NCI-H748 (cell line): Measurements from ENCODE around the gene SPDYE9.
"Not testable (repeated sequence)": the region's sequence is repeated elsewhere in the genome, so short reads cannot be mapped to it uniquely, and the experiment has no call there.

ENCODE experiments used
- DNase-seq: peaks from one replicate; lab custom pipeline; 2025; ENCODE audit not compliant: unreplicated experiment; lab: John Stamatoyannopoulos, UW

SPDYE9 gene, protein sequence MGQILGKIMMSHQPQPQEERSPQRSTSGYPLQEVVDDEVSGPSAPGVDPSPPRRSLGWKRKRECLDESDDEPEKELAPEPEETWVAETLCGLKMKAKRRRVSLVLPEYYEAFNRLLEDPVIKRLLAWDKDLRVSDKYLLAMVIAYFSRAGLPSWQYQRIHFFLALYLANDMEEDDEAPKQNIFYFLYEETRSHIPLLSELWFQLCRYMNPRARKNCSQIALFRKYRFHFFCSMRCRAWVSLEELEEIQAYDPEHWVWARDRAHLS

DNA sequence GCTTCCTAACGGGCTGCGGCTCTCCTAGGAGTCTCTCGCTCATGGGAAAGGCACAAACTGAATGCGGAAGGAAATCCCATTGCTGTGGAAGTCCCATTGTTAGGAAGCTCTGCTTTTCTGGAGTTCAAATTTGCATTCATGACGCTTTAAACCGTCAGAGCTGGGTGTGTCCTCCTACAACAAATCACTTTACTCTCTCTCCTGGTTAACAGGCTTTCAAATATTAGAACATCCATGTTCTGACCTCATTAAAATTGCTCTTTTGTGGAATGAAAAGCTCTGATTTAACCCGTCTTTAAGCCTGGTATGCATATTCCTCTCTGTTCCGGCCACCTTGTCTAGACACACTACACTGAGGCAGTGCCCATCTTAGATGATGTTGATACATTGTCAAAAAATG lies at the start of gene SPDYE9:
Gene SPDYE9, minus strand, starts transcription at position 101 of the 400 bp plus-strand sequence. CDS start 1,800 bp downstream, outside the sequence.
- DNase-seq = not testable (repeated sequence)

DNA sequence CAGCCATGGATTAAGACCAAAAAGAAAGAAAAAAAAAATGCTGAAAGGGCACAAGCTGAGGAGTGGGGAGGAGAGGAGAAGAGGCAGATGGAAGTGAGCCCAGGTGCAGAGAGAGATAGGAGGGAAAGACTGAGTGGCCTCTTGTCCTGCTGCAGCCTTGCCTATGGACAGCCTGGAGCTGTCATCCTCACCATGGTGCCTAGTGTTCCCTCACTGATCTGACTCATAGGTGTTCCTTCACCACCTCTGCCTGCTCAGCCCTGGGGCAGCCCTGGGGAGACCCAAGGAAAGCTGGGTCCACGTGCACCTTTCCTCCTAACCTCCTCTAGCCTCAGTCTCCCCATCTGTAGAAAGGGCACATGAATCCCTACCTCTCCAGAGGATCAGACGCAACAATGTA lies 49.0 kb upstream of the SPDYE9 start:
- DNase-seq = not testable (repeated sequence)

DNA sequence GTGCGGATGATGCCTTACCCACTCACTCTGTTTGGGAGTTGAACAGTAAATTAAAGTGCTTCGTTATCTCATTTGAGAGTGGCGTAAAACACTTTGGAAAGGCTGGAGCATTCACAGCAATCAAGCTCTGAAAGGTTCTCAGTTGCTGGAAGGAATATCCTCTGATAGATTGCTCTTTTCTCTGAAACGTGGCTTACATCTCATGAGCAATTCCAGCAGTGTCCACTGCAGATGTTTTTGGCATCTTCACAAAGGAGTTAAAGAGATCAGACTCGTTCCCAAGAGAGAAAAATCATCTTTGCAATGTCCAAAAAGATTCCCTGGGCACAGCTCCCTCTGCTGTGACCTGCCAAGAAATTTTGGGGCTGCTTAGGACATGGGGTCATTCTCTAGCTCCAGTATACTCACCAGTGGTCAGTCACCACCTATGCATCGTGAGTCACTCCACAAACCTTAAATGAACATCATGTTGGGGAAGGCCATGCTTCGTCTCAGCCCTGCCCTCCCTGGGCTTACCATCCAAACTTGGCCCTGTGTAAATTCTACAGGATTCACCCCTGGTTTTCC lies 46.9 kb upstream of the SPDYE9 start:
- not testable (repeated sequence) for DNase-seq

DNA sequence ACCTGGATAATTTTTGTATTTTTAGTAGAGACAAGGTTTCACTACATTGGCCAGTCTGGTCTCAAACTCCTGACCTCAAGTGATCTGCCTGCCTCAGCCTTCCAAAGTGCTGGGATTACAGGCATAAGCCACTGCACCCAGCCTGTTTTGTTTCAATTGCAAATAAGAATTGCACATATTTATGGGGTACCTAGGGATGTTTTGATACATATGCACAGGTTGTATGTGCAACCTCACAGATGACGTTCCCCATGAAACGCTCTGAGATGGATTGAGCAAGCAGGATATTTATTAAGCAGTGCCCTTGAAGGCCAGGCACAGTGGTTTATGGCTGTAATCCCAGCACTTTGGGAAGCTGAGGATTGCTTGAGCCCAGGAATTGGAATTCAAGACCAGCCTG lies 44.8 kb upstream of the SPDYE9 start:
- not testable (repeated sequence) for DNase-seq

DNA sequence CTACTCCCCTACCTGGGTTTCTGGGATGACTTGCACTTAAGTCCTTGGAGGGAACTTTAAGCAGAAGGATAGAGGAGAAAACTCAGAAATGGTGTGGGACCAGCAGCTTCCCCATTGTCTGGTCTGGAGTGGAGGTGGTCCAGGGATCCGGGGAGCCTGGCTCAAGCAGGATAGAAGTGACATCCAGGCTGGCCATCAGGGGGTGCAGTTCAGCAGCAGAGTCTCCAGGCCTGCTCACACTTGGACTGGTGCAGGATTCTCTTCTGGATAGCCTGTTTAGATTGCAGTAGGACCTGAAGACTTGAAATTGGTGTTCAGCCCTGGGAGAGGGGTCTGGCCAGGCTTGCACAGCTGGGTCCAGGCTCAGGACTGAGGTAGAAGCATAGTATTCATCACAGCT lies 38.3 kb upstream of the SPDYE9 start:
- DNase-seq = not testable (repeated sequence)

DNA sequence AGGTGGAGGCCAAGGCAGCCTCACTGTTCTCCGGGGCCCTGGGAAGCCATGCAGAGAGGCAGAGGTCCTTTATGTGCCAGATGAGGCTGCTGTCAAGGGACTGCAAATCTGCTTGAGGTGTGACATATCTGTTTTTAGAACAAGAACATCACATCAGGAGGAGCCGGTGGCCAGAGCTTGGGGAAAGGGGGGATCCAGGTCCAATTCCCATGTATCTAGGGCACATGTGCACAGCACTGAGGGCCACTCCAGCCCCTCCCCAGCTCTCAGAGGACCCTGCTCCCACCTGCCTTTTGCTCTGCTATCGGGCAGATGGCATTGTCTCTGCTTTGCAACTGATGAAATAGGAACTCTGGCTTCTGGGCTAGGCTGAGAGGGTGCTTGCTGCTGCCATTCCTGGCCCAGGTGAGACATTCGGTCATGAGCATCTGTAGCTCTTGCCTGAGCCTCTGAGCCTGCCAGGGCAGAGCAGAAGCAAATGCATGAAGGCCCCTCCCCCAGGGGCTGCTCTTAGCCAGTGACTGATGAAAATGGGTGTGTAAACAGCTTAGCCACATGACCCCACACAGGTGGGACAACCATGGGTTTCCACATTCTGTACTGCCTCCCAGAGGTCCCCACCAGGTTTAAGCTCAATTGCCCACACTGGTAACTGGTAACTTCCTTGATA lies 37.1 kb upstream of the SPDYE9 start:
- not testable (repeated sequence) for DNase-seq

DNA sequence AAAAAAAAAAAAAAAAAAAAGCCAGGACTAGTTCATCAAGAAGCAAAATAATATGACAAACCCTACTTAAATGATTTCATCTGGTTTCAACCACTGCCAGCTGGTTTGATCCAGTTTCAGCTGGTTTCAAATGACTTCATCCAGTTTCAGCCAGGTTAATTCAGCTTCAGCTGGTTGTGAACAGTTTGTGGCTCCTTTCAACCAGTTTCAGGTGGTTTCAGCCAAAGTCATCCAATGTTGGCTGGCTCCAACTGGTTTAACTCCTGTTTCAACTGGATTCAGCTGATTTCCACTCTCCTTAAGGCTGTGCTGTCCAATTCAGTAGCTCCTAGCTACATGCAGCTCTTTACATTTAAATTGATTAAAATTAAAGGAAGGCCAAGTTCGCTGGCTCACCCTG lies 32.3 kb upstream of the SPDYE9 start:
- not testable (repeated sequence) for DNase-seq

DNA sequence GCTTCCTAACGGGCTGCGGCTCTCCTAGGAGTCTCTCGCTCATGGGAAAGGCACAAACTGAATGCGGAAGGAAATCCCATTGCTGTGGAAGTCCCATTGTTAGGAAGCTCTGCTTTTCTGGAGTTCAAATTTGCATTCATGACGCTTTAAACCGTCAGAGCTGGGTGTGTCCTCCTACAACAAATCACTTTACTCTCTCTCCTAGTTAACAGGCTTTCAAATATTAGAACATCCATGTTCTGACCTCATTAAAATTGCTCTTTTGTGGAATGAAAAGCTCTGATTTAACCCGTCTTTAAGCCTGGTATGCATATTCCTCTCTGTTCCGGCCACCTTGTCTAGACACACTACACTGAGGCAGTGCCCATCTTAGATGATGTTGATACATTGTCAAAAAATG lies 28.0 kb downstream of the SPDYE9 start, which contains the start of gene SPDYE11:
Gene SPDYE11, minus strand, starts transcription at position 101 of the 400 bp plus-strand sequence. CDS start 1,800 bp downstream, outside the sequence.
- not testable (repeated sequence) for DNase-seq

DNA sequence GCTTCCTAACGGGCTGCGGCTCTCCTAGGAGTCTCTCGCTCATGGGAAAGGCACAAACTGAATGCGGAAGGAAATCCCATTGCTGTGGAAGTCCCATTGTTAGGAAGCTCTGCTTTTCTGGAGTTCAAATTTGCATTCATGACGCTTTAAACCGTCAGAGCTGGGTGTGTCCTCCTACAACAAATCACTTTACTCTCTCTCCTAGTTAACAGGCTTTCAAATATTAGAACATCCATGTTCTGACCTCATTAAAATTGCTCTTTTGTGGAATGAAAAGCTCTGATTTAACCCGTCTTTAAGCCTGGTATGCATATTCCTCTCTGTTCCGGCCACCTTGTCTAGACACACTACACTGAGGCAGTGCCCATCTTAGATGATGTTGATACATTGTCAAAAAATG lies 56.2 kb downstream of the SPDYE9 start, which contains the start of gene SPDYE8:
Gene SPDYE8, minus strand, starts transcription at position 101 of the 400 bp plus-strand sequence. CDS start 1,800 bp downstream, outside the sequence.
- not testable (repeated sequence) for DNase-seq
